SK-N-SH treated with all-trans-retinoic acid at 6 μM for 48 hours (cell line): ENCODE results near the gene GMNC.

ENCODE experiments used
- ARNTL ChIP-seq: fragments of 450-650 bp; formaldehyde crosslinking; IDR thresholded peaks from 2 replicates; pipeline ENCODE4 v1.5.0; 2020; ENCODE audit warnings: low read depth, mild to moderate bottlenecking, moderate library complexity, borderline replicate concordance
- ESRRG ChIP-seq: fragments of 250-450 bp; sonication (Bioruptor Pico); IDR thresholded peaks from 2 replicates; pipeline ENCODE4 v1.6.1; 2021; ENCODE audit warnings: mild to moderate bottlenecking
- GLIS3 ChIP-seq: fragments of 250-450 bp; sonication (Bioruptor Pico); IDR thresholded peaks from 2 replicates; pipeline ENCODE4 v1.5.0; 2020; ENCODE audit warnings: mild to moderate bottlenecking, moderate library complexity
- ISL1 ChIP-seq: fragments of 250-450 bp; sonication (Bioruptor Pico); IDR thresholded peaks from 2 replicates; pipeline ENCODE4 v2.1.2; 2022; ENCODE audit warnings: mild to moderate bottlenecking, moderate library complexity
- PPARA ChIP-seq: fragments of 250-450 bp; sonication (Bioruptor Pico); IDR thresholded peaks from 2 replicates; pipeline ENCODE4 v1.5.0; 2020; ENCODE audit warnings: mild to moderate bottlenecking, borderline replicate concordance
- RARB ChIP-seq: fragments of 250-450 bp; sonication (Bioruptor Pico); IDR thresholded peaks from 2 replicates; pipeline ENCODE4 v1.8.0; 2021; ENCODE audit warnings: mild to moderate bottlenecking, moderate library complexity
- TOX ChIP-seq: fragments of 250-450 bp; sonication (Bioruptor Pico); IDR thresholded peaks from 2 replicates; pipeline ENCODE4 v1.8.0; 2021; ENCODE audit warnings: mild to moderate bottlenecking, moderate library complexity, borderline replicate concordance
- ZFP3 ChIP-seq: fragments of 250-450 bp; sonication (Bioruptor Pico); IDR thresholded peaks from 2 replicates; pipeline ENCODE4 v1.5.0; 2020; ENCODE audit warnings: mild to moderate bottlenecking, moderate library complexity
- ZFP30 ChIP-seq: fragments of 450-650 bp; formaldehyde crosslinking; IDR thresholded peaks from 2 replicates; pipeline ENCODE4 v1.5.0; 2022; ENCODE audit warnings: mild to moderate bottlenecking, moderate library complexity
- TF ChIP-seq, protein P1 (sequence below): fragments of 250-450 bp; sonication (Bioruptor Pico); IDR thresholded peaks from 2 replicates; pipeline ENCODE4 v1.5.1; 2021; ENCODE audit warnings: mild to moderate bottlenecking, moderate library complexity
- TF ChIP-seq, protein P2 (sequence below): fragments of 250-450 bp; sonication (Bioruptor Pico); IDR thresholded peaks from 2 replicates; pipeline ENCODE4 v1.8.0; 2021; ENCODE audit warnings: low read depth, mild to moderate bottlenecking, moderate library complexity, borderline replicate concordance
- TF ChIP-seq, protein P3 (sequence below): fragments of 250-450 bp; sonication (Bioruptor Pico); IDR thresholded peaks from 2 replicates; pipeline ENCODE4 v1.5.1; 2020; ENCODE audit warnings: low read depth, mild to moderate bottlenecking, moderate library complexity
- TF ChIP-seq, protein P4 (sequence below): fragments of 250-450 bp; sonication (Bioruptor Pico); IDR thresholded peaks from 2 replicates; pipeline ENCODE4 v1.8.0; 2020; ENCODE audit warnings: mild to moderate bottlenecking, moderate library complexity, borderline replicate concordance

GRCh38 chr3:190902292-190902691, 39.8 kb upstream of the GMNC start:
- TF ChIP-seq RARB (CRISPR knock-in tag): no peak
- TF ChIP-seq ESRRG: no peak
- TF ChIP-seq PPARA (CRISPR knock-in tag): no peak
- TF ChIP-seq ISL1: no peak
- no peak for TF ChIP-seq ARNTL
- TF ChIP-seq, protein P1, sequence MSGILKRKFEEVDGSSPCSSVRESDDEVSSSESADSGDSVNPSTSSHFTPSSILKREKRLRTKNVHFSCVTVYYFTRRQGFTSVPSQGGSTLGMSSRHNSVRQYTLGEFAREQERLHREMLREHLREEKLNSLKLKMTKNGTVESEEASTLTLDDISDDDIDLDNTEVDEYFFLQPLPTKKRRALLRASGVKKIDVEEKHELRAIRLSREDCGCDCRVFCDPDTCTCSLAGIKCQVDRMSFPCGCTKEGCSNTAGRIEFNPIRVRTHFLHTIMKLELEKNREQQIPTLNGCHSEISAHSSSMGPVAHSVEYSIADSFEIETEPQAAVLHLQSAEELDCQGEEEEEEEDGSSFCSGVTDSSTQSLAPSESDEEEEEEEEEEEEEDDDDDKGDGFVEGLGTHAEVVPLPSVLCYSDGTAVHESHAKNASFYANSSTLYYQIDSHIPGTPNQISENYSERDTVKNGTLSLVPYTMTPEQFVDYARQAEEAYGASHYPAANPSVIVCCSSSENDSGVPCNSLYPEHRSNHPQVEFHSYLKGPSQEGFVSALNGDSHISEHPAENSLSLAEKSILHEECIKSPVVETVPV (CRISPR knock-in tag): no peak
- TF ChIP-seq ZFP3 (CRISPR knock-in tag): no peak
- no peak for TF ChIP-seq ZFP30 (CRISPR knock-in tag)
- no peak for TF ChIP-seq TOX (CRISPR knock-in tag)
- TF ChIP-seq, protein P2, sequence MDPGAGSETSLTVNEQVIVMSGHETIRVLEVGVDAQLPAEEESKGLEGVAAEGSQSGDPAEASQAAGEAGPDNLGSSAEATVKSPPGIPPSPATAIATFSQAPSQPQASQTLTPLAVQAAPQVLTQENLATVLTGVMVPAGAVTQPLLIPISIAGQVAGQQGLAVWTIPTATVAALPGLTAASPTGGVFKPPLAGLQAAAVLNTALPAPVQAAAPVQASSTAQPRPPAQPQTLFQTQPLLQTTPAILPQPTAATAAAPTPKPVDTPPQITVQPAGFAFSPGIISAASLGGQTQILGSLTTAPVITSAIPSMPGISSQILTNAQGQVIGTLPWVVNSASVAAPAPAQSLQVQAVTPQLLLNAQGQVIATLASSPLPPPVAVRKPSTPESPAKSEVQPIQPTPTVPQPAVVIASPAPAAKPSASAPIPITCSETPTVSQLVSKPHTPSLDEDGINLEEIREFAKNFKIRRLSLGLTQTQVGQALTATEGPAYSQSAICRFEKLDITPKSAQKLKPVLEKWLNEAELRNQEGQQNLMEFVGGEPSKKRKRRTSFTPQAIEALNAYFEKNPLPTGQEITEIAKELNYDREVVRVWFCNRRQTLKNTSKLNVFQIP (CRISPR knock-in tag): no peak
- TF ChIP-seq, protein P3, sequence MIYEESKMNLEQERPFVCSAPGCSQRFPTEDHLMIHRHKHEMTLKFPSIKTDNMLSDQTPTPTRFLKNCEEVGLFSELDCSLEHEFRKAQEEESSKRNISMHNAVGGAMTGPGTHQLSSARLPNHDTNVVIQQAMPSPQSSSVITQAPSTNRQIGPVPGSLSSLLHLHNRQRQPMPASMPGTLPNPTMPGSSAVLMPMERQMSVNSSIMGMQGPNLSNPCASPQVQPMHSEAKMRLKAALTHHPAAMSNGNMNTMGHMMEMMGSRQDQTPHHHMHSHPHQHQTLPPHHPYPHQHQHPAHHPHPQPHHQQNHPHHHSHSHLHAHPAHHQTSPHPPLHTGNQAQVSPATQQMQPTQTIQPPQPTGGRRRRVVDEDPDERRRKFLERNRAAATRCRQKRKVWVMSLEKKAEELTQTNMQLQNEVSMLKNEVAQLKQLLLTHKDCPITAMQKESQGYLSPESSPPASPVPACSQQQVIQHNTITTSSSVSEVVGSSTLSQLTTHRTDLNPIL (CRISPR knock-in tag): no peak
- TF ChIP-seq, protein P4, sequence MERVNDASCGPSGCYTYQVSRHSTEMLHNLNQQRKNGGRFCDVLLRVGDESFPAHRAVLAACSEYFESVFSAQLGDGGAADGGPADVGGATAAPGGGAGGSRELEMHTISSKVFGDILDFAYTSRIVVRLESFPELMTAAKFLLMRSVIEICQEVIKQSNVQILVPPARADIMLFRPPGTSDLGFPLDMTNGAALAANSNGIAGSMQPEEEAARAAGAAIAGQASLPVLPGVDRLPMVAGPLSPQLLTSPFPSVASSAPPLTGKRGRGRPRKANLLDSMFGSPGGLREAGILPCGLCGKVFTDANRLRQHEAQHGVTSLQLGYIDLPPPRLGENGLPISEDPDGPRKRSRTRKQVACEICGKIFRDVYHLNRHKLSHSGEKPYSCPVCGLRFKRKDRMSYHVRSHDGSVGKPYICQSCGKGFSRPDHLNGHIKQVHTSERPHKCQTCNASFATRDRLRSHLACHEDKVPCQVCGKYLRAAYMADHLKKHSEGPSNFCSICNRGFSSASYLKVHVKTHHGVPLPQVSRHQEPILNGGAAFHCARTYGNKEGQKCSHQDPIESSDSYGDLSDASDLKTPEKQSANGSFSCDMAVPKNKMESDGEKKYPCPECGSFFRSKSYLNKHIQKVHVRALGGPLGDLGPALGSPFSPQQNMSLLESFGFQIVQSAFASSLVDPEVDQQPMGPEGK (CRISPR knock-in tag): no peak
- TF ChIP-seq GLIS3 (CRISPR knock-in tag): no peak
